ENCODE results near the gene CAMKMT. TPM values are rescaled to one million over a fixed set of nuclear protein-coding genes. Genes with fewer than 3 reads are reported as not detected.

CAMKMT gene
- polyA plus RNA-seq, 4 donors = 10.8 to 15.8 (median 12.8) TPM

DNA sequence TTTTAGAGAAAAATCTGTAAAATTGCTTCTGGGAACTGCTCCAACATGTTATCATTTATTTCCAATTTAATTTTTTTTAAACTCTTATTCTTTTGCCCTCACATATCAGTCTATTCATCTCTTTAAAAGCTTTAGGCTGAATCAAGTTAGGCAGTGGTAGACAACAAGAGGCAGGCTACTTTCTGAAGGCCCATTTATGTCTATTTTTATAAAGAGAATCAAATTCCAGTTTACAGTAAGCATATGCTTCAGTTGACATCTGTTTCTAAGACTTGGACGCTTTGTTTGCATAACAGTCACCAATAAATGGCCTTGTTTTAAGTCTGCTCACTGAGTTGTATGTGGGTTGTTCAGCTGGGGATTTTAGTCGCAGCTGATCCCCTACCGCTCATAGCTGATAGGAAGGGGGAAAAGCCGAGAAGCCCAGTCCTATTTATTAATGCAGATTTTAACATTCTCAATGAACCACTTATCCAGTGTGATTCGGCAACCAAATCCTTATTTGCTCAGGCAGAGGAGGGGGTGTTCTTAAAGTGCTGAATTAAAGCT, 319.3 kb downstream of the CAMKMT start:
- DNase-seq (ENCODE audit: low read depth in 4 of 4, low spot score in 2 of 4) = no peak

- DNase-seq (ENCODE audit: low read depth in 4 of 4, low spot score in 2 of 4) = no peak
Measured at GRCh38 chr2:44682459-44682858, 320.7 kb downstream of the CAMKMT start.

DNA sequence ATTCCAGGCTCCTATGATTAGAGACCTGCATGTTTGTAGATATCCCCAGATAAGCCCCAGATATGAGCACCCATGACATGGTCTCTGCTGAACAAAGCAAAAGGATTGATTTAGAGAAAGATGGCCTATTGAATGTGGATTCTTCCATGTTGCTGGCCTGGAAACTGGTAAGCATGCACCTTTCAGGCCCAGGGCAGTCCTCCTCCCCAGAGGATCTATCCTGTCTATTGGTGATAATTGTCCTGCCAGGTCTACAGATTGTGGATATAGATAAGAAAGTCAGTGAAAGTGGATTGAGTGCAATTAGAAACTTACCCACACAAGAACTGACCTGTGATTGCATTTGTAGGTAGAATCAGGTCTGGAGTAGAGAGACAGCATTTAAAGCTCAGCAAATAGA, 322.8 kb downstream of the CAMKMT start:
- no peak for DNase-seq (ENCODE audit: low read depth in 4 of 4, low spot score in 2 of 4)

DNA sequence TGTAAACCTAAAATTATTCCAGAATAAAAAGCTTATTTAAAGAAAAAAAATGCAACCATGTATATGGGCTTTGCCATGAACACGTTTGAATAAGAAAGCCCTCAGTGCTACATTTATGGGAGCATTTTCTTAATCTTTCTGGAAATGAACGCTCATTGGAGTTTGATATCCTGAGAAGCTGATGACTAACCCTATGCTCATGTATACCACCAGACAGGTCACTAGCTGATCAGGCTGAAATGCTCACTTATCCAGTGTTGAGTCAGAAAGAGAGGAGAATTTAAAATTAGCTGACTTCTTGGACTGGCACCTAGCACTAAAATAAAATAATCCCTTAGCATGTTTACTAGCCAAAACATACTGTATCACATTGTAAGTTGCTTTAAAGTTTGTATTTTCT, 324.8 kb downstream of the CAMKMT start:
- DNase-seq (ENCODE audit: low read depth in 4 of 4, low spot score in 2 of 4) = no peak

DNA sequence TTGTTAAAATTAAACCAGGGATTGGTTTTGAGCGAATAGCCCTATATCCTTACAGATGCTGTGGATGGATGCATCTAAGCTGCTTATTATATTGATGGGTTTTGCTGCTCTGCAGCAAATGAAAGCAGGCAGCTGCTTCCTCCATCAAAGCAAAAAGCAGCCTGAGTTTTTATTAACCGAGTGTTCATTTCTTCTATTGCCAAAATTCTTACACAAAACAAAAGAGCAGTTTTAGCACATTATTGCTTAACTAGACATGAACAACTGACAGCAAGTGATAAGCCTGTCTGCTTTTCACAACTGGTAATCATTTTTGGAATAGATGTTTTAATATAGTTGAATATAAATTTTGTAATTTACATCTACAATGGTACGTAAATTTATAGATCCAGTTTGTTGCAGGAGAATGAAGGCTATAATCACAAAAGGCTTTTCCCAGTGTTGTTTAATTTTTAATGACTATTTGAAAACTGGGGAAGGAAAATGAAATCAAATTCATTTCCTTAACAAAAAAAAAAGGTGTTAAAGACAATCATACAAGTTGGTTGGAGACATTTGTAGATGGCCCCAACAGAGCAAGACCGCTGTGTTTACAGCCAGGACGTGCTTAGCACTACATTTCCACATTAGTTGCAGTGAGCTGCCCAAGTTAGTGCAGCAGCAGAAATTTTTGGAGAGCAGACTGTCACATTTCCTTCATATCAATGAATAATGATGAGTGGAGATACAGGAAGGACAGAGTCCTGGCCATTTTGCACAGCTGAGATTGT, 326.1 kb downstream of the CAMKMT start:
- DNase-seq (ENCODE audit: low read depth in 4 of 4, low spot score in 2 of 4) = no peak

- DNase-seq (ENCODE audit: low read depth in 4 of 4, low spot score in 2 of 4) = no peak
Measured at GRCh38 chr2:44688456-44689124, 326.8 kb downstream of the CAMKMT start.

- DNase-seq (ENCODE audit: low read depth in 4 of 4, low spot score in 2 of 4) = no peak
Measured at GRCh38 chr2:44689516-44689915, 327.8 kb downstream of the CAMKMT start.

DNA sequence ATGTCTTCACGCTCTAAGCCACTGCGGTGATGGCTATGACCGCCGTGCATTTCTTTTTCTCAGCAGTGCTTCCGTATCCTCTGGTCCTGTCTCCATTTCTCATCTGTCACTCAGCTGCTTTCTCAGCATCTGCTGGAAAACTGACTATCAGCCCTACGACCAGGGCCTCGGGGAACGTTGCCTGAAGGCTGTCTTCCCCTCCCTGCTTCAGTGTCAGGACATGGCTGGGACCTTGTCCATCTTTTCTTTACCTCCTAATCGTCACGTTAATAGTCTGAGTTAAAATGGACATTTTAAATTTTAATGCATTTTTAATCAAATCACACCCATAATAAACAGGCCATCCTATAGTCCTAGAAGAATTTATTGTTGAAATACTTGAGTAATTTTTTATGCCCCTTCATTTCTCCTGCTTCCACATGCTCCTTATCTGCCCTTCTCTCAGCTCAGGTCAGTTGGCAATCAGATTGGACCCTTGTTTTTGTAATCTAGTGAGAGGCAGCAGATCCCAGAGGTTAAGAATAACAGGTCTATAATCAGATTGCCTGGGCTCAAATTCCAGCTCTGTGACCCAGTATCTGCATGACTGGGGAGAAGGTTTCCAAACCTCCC, 329.5 kb downstream of the CAMKMT start:
- DNase-seq (ENCODE audit: low read depth in 4 of 4, low spot score in 2 of 4) = no peak

DNA sequence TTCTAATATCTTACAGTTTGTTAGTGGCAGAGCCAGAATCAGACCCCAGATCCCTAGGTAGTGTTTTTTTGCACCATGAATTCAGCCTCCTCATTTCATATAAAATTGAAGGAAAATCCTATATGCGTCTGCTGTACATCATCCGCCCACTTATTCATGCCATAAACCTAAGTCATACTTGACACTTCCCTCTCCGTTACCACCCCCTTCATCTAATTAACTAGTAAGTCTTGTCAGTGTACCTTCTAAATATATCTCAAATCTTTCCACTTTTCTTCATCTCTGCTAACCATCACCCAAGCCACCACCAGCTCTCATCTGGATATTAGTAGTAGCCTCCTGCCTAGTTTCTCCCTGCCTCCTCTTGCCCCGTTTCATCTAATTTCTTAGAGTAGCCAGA, 331.1 kb downstream of the CAMKMT start:
- DNase-seq (ENCODE audit: low read depth in 4 of 4, low spot score in 2 of 4) = no peak

DNA sequence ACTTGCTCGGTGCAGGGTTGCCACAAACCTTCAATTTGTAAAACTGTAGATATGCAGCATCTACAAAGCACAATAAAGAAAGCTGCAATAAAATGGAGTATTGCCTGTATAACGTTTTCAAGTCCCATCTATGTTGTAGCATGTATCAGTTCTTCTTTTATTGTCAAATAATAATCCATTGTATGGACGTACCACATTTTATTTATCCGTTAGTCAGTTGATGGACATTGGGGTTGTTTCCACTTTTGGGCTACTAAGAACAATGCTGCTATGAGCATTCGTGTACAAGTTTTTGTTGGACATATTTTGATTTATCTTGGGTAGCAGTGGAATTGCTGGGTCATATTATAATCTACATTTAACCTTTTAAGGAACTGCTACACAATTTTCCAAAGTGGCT, 339.1 kb downstream of the CAMKMT start:
- no peak for DNase-seq (ENCODE audit: low read depth in 4 of 4, low spot score in 2 of 4)

GRCh38 chr2:44705356-44705755, 343.6 kb downstream of the CAMKMT start:
- no peak for DNase-seq (ENCODE audit: low read depth in 4 of 4, low spot score in 2 of 4)

DNA sequence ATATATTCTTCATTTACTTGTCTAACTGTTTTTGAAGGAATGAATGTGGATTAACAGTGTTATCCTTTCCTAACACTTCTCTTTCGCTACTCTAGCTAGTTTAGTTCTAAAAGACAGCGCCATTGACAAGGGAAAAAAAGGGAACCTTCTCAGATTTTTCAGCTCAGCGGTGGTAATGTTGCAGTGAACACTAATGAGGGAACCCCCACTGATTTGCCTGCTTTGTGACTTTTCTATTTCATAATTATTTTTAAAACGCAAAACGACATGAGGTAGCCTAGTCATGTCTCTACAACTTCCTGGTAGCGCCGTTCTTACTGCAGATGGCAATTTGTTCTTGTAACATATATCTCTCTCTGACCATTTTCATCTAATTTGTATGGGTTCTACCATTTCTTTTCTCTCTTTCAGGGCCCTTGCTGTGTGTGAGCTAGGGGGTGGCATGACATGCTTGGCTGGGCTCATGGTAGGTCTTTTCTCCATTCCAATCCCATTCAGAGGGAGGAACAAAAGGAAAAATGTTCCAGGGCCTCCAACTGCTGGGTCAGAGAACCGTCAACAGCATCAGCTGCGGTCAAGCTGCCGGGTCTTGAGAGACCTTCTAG, 344.2 kb downstream of the CAMKMT start:
- DNase-seq (ENCODE audit: low read depth in 4 of 4, low spot score in 2 of 4) = no peak

- DNase-seq (ENCODE audit: low read depth in 4 of 4, low spot score in 2 of 4) = no peak
Measured at GRCh38 chr2:44706681-44707553, 345.2 kb downstream of the CAMKMT start.

- DNase-seq (ENCODE audit: low read depth in 4 of 4, low spot score in 2 of 4) = no peak
Measured at GRCh38 chr2:44707945-44708660, 346.4 kb downstream of the CAMKMT start.

DNA sequence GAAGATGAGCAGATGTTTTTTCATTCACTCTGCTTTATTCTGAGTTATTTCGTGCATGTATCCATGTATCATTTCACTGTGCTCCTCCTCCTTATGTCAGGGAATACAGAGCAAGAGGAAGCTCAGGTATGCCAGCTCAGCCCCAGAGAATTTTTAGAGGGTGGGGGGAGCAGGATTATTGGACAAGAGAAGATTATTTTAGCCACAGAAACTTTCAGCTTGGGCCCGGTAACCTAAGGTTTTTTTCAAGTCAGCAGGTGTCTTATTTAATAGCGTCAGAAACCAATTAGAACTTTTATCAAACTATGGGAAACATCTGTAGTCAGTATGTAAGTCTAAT, 346.9 kb downstream of the CAMKMT start:
- no peak for DNase-seq (ENCODE audit: low read depth in 4 of 4, low spot score in 2 of 4)

- DNase-seq (ENCODE audit: low read depth in 4 of 4, low spot score in 2 of 4) = no peak
Measured at GRCh38 chr2:44713170-44713569, 351.4 kb downstream of the CAMKMT start.

GRCh38 chr2:44715671-44716081, 353.9 kb downstream of the CAMKMT start:
- no peak for DNase-seq (ENCODE audit: low read depth in 4 of 4, low spot score in 2 of 4)

DNA sequence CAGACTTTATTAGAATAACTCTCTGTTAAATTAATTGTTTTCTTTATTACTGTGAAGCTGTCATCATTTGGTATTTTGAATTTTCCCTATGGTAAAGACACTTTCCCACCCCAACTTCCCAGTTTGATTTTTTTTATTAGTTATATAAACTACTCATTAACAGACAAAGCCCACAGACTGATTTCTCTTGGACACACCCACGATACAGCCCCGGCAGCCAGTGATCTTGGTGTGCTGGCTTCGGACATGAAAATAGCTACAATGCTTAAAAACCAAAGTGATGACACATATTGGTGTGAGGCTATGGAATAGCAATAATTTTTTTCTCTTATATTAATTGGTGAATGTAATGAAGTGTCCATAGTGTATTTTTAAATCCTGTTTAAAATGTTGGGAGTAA, 354.4 kb downstream of the CAMKMT start:
- no peak for DNase-seq (ENCODE audit: low read depth in 4 of 4, low spot score in 2 of 4)

DNA sequence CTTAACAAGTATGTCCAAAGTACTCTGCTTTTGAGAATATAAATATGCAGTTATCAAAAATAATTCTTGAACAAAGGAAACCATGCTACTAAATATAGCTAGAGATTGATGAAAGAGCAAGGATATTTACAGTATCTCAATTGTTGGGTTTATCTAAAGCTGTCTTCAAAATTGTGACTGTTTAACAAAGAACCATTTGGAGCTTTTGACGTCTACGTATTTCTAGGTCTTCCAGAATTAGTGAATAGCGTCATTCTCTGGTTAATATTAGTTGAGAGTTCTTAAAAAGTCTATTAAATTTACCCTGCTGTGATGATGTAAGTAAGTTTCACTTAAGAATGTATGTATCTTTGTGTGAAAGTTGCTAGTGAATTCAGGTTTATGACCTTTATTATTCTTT, 356.7 kb downstream of the CAMKMT start:
- no peak for DNase-seq (ENCODE audit: low read depth in 4 of 4, low spot score in 2 of 4)

DNA sequence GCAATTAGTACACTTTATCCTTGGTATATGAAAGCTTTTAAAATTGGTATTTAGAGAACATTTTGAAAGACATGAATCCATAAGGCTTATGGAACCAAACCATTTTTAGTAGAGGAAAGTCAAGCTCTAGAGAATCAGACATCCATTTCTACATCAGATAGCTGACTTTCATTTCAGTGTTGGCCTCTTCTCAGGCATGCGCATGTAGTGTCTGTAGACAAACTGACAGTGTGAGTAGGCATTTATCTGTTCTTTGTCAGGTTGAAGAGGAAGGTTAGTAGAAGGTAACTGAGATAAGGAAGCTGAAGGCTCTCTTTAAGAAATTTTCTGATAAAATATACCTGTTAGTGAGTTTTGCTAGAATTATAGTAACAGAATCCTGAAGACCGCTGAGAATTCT, 357.8 kb downstream of the CAMKMT start:
- no peak for DNase-seq (ENCODE audit: low read depth in 4 of 4, low spot score in 2 of 4)

Measured in left renal cortex interstitium (tissue), 4 donors.